Loucy (cell line): ENCODE measurements around the gene CDC40.

Experiments used
- H2AFZ ChIP-seq: fragments of 200-600 bp; sonication (generic); 2 replicates; pipeline ENCODE4 v1.6.0; 2016; ENCODE audit warnings: antibody characterized with exemption, mild to moderate bottlenecking, low read length, moderate library complexity
- H3F3A ChIP-seq: fragments of 200-600 bp; 2 replicates; pipeline ENCODE4 v1.6.0; 2016; ENCODE audit warnings: antibody characterized with exemption, low read depth, mild to moderate bottlenecking
- H3K27me3 ChIP-seq: fragments of 200-600 bp; sonication (generic); 2 replicates; pipeline ENCODE4 v1.6.1; 2014; ENCODE audit warnings: low read length, mild to moderate bottlenecking; ENCODE audit not compliant: insufficient read depth, poor library complexity, severe bottlenecking
- H3K36me3 ChIP-seq: fragments of 200-600 bp; sonication (generic); 2 replicates; pipeline ENCODE4 v1.6.1; 2016; ENCODE audit warnings: low read length; ENCODE audit not compliant: insufficient read depth
- H3K4me1 ChIP-seq: fragments of 200-600 bp; sonication (generic); 2 replicates; pipeline ENCODE4 v1.5.1; 2014; ENCODE audit warnings: low read length, mild to moderate bottlenecking; ENCODE audit not compliant: insufficient read depth, poor library complexity, severe bottlenecking
- H3K4me2 ChIP-seq: fragments of 200-600 bp; sonication (generic); 2 replicates; pipeline ENCODE4 v1.6.0; 2014; ENCODE audit warnings: antibody characterized with exemption, low read length, low read depth, mild to moderate bottlenecking; ENCODE audit not compliant: poor library complexity, severe bottlenecking
- H3K4me3 ChIP-seq: fragments of 200-600 bp; sonication (generic); 2 replicates; pipeline ENCODE4 v1.5.1; 2014; ENCODE audit warnings: low read length, mild to moderate bottlenecking, mixed read lengths; ENCODE audit not compliant: poor library complexity, severe bottlenecking
- H3K79me2 ChIP-seq: fragments of 200-600 bp; sonication (generic); 2 replicates; pipeline ENCODE4 v1.6.1; 2014; ENCODE audit warnings: low read length; ENCODE audit not compliant: insufficient read depth
- H3K9ac ChIP-seq: fragments of 200-600 bp; sonication (generic); 2 replicates; pipeline ENCODE4 v1.6.0; 2014; ENCODE audit warnings: mild to moderate bottlenecking, low read depth, low read length, moderate library complexity; ENCODE audit not compliant: poor library complexity, severe bottlenecking
- H3K9me2 ChIP-seq: fragments of 200-600 bp; sonication (generic); replicated peaks from 2 replicates; pipeline ENCODE4 v1.6.1; 2016; ENCODE audit warnings: low read depth, low read length, mixed read lengths
- H3K9me3 ChIP-seq: fragments of 200-600 bp; sonication (generic); 2 replicates; pipeline ENCODE4 v1.6.1; 2014; ENCODE audit warnings: mild to moderate bottlenecking, antibody characterized with exemption, low read length, low read depth; ENCODE audit not compliant: insufficient read depth
- H4K20me1 ChIP-seq: fragments of 200-600 bp; sonication (generic); 2 replicates; pipeline ENCODE4 v1.6.0; 2014; ENCODE audit warnings: antibody characterized with exemption, low read length, mild to moderate bottlenecking; ENCODE audit not compliant: insufficient read depth, poor library complexity, severe bottlenecking
- EZH2phosphoT487 ChIP-seq: fragments of 200-600 bp; IDR thresholded peaks from 2 replicates; pipeline ENCODE4 v1.6.1; 2018; ENCODE audit warnings: antibody characterized with exemption, mild to moderate bottlenecking, moderate library complexity, borderline replicate concordance
- TF ChIP-seq, protein P1 (sequence below): fragments of 200-600 bp; sonication (generic); conservative IDR thresholded peaks from 2 replicates; pipeline ENCODE4 v1.5.1; 2014; ENCODE audit warnings: mild to moderate bottlenecking, antibody characterized with exemption, low read length

Gene CDC40

DNA sequence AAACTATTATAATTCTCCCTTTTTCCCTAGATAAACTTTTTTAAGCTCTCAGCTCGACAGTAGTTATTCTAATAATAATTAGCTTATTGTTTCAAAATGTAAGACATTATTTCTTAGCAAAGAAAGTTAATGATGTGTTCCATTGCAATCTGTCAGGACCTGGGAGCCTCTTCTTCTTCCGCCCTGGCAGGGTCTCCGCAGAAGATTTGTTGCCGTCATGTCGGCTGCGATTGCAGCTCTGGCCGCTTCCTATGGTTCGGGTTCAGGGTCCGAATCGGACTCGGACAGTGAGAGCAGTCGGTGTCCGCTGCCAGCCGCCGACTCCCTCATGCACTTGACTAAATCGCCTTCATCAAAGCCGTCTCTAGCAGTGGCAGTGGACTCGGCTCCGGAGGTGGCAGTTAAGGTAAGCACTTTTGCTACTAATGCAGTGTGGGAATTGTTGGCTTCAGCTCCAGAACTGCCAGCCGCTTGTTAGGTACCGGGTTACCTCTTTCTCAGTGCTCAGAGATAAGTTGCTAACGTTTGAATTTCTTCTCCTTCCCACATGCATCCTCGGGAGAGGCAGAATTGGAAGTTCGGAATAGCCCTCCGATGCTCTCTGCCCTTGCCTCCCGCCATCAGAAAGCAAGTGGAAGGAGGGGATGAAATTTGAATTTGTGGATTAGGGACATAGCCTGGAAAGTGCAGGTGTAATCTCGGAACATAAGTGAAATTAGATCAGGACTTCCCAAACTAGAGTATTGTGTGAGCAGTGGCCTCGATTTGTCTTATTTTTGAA, at the start of gene CDC40:
CDC40 (plus strand) TSS at position 200 of the 781 bp plus-strand sequence; CDS start at position 218, 18 bp downstream.
- Histone ChIP-seq H3K9me2 (no peaks in the 10 kb centered on the region), H4K20me1 (peaks cover 64% of the 10 kb centered on the region), H3K9me3 (no peaks in the 10 kb centered on the region), H3K9ac (peak within 1 kb of the TSS; percentile 85), H3K4me2 (peak within 1 kb of the TSS; percentile 94), H3K79me2 (peaks cover 78% of the 10 kb centered on the region), H3K4me3 (peak within 1 kb of the TSS; percentile 82), H3K27me3 (no peaks in the 10 kb centered on the region), H3K36me3 (no peaks in the 10 kb centered on the region), H3F3A (0 out of 2 replicates have a peak, but pooled peaks cover 2% of the 10 kb centered on the region), H2AFZ (peak within 1 kb of the TSS; percentile 97), H3K4me1 (peaks cover 60% of the 10 kb centered on the region)
- no peak for TF ChIP-seq EZH2phosphoT487
- TF ChIP-seq, protein P1, sequence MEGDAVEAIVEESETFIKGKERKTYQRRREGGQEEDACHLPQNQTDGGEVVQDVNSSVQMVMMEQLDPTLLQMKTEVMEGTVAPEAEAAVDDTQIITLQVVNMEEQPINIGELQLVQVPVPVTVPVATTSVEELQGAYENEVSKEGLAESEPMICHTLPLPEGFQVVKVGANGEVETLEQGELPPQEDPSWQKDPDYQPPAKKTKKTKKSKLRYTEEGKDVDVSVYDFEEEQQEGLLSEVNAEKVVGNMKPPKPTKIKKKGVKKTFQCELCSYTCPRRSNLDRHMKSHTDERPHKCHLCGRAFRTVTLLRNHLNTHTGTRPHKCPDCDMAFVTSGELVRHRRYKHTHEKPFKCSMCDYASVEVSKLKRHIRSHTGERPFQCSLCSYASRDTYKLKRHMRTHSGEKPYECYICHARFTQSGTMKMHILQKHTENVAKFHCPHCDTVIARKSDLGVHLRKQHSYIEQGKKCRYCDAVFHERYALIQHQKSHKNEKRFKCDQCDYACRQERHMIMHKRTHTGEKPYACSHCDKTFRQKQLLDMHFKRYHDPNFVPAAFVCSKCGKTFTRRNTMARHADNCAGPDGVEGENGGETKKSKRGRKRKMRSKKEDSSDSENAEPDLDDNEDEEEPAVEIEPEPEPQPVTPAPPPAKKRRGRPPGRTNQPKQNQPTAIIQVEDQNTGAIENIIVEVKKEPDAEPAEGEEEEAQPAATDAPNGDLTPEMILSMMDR, result no peak

DNA sequence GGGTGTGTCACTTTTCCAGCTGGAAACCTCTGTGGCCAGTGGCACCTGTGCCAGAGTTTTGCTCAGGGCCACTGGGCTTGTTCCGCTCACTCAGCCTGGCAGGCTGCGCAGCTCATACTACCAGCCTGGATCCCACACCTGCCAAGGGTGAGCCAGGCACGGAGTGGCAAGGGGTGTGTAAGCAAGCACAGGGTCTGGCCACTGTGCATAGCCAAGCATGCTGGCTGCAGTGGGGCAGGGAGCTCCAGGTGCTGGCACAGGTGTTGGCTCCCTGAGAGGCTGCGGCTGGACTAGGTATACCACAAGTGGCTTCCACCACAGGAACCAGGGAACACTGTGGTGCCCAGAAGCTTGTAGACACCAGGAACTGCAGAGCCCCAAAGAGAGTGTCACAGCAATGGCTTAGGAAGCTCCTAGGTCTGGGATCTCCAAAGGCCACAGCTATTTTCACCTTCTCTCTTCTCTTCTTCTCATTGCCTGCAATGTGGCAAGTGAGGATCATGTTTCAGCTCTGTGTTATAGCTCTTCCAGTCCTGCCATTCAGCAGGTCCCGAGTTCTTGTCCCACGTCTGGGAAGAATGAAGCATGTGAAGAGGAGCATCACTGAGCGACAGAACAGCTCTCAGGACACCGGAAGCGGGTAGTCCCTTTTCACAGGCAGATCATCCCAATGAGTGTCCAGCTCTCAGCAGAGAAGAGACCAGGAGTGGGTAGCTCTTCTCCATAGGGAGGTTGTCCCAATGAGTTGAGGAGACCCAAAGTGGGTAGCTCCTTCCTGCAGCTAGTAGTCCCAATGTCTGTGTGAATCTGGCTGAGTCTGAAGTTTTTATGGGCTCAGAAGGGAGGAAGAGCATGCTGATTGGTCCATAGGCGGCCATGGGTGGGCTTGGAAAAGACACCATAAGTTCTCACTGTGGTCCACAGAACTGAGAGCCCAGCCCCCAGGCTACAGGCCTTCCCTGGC, 42.0 kb upstream of the CDC40 start:
- H3K9me2 ChIP-seq, result no peaks in the 10 kb centered on the region
- no peaks in the 10 kb centered on the region for H3F3A ChIP-seq
- H3K79me2 ChIP-seq, result no peaks in the 10 kb centered on the region
- H3K4me3 ChIP-seq, result no peak overlapping the region
- H2AFZ ChIP-seq, result no peak overlapping the region
- H3K4me1 ChIP-seq, result no peaks in the 10 kb centered on the region
- H3K27me3 ChIP-seq, result no peaks in the 10 kb centered on the region
- no peak overlapping the region for H3K9ac ChIP-seq
- peaks cover 3% of the 10 kb centered on the region; the same call in 1 of the 2 replicates for H3K36me3 ChIP-seq
- H3K9me3 ChIP-seq, result peaks cover 16% of the 10 kb centered on the region; the same call in 1 of the 2 replicates
- H3K4me2 ChIP-seq, result no peak overlapping the region
- no peaks in the 10 kb centered on the region for H4K20me1 ChIP-seq
- no peak for TF ChIP-seq EZH2phosphoT487
- TF ChIP-seq, protein P1, result no peak

DNA sequence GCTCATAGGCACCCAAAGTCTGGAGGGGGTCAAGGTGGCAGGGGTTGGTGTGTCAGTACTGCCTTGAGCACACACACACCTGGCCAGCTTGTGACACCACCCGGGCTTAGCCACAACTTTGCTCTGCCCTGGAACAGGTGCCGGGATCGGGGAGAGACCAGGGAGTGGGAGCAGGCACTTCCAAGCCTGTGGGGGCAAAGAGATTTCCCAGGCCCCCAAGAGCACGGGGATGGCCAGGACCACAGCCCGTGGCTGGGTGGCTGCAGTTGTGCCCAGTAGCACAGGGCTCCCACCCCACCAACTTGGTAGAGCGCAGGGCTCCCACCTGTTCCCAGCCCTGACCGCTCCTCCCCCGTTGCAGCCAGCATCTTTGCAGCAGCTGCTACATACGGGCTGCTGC, 41.2 kb upstream of the CDC40 start:
- Histone ChIP-seq H4K20me1 (no peaks in the 10 kb centered on the region), H3K4me2 (no peak overlapping the region), H3K9ac (no peak overlapping the region), H3K27me3 (no peaks in the 10 kb centered on the region), H3K36me3 (peaks cover 3% of the 10 kb centered on the region; the same call in 1 of the 2 replicates), H3K4me1 (no peaks in the 10 kb centered on the region), H3K9me2 (no peaks in the 10 kb centered on the region), H3F3A (no peaks in the 10 kb centered on the region), H3K9me3 (peaks cover 16% of the 10 kb centered on the region; the same call in 1 of the 2 replicates), H3K79me2 (no peaks in the 10 kb centered on the region), H3K4me3 (no peak overlapping the region), H2AFZ (no peak overlapping the region)
- TF ChIP-seq EZH2phosphoT487, result no peak
- TF ChIP-seq, protein P1, result no peak
